Trophoblast cell (in vitro differentiated cells and primary cell): Measurements from ENCODE around the gene DMP1. TPM values are rescaled to one million over a fixed set of nuclear protein-coding genes. Genes with fewer than 3 reads are reported as not detected.

Experiments used
- DNase-seq, 2 donors: peaks; one replicate each; pipeline ENCODE4 v3.0.0-alpha.2; 2016
- H2AFZ ChIP-seq: 2 replicates; pipeline ENCODE4 v1.6.1; 2013; ENCODE audit warnings: low read length, moderate library complexity, mild to moderate bottlenecking; ENCODE audit not compliant: insufficient read depth, poor library complexity
- H2AK5ac ChIP-seq: 2 replicates; pipeline ENCODE4 v1.6.1; 2013; ENCODE audit warnings: mild to moderate bottlenecking, low read length
- H2BK120ac ChIP-seq: 2 replicates; pipeline ENCODE4 v1.6.1; 2013; ENCODE audit warnings: low read length, mild to moderate bottlenecking, moderate library complexity; ENCODE audit not compliant: insufficient read depth, poor library complexity
- H2BK12ac ChIP-seq: 2 replicates; pipeline ENCODE4 v1.6.1; 2013; ENCODE audit warnings: mild to moderate bottlenecking, low read length, moderate library complexity
- H2BK5ac ChIP-seq: 2 replicates; pipeline ENCODE4 v1.6.1; 2013; ENCODE audit warnings: low read length, low read depth, moderate library complexity, mild to moderate bottlenecking; ENCODE audit not compliant: poor library complexity
- H3K14ac ChIP-seq: 2 replicates; pipeline ENCODE4 v1.6.1; 2013; ENCODE audit warnings: mild to moderate bottlenecking, low read length
- H3K18ac ChIP-seq: 2 replicates; pipeline ENCODE4 v1.6.1; 2013; ENCODE audit warnings: mild to moderate bottlenecking, low read length
- H3K23ac ChIP-seq: 2 replicates; pipeline ENCODE4 v1.6.1; 2013; ENCODE audit warnings: low read length
- H3K27ac ChIP-seq: 2 replicates; pipeline ENCODE4 v1.5.1; 2013; ENCODE audit warnings: low read depth, mild to moderate bottlenecking, inconsistent platforms, low read length, moderate library complexity
- H3K27me3 ChIP-seq: 2 replicates; pipeline ENCODE4 v1.6.1; 2013; ENCODE audit warnings: inconsistent platforms, mild to moderate bottlenecking, low read length, moderate library complexity; ENCODE audit not compliant: insufficient read depth
- H3K36me3 ChIP-seq, 2 experiments: 1 replicate in 1 of 2; 2 replicates in 1 of 2; pipeline ENCODE4 v1.6.1; 2013; ENCODE audit warnings: low read length in 2 of 2, mild to moderate bottlenecking in 2 of 2, moderate library complexity in 1 of 2; ENCODE audit not compliant: insufficient read depth in 2 of 2, control insufficient read depth in 1 of 2
- H3K4ac ChIP-seq: 2 replicates; pipeline ENCODE4 v1.6.1; 2013; ENCODE audit warnings: low read depth, mild to moderate bottlenecking, low read length, moderate library complexity
- H3K4me1 ChIP-seq, 2 experiments: 1 replicate in 1 of 2; 2 replicates in 1 of 2; pipeline ENCODE4 v1.6.1; 2013; ENCODE audit warnings: low read length in 2 of 2, mild to moderate bottlenecking in 2 of 2, moderate library complexity in 1 of 2; ENCODE audit not compliant: insufficient read depth in 2 of 2, control insufficient read depth in 1 of 2
- H3K4me2 ChIP-seq: 2 replicates; pipeline ENCODE4 v1.6.1; 2013; ENCODE audit warnings: inconsistent platforms, mild to moderate bottlenecking, low read length, moderate library complexity
- H3K4me3 ChIP-seq: 2 replicates; pipeline ENCODE4 v1.5.1; 2013; ENCODE audit warnings: mild to moderate bottlenecking, low read depth, low read length, inconsistent platforms
- H3K79me1 ChIP-seq: one replicate; pipeline ENCODE4 v1.6.1; 2013; ENCODE audit warnings: low read length
- H3K79me2 ChIP-seq: 2 replicates; pipeline ENCODE4 v1.6.1; 2013; ENCODE audit warnings: low read length, mild to moderate bottlenecking; ENCODE audit not compliant: control insufficient read depth, insufficient read depth, poor library complexity
- H3K9ac ChIP-seq: 2 replicates; pipeline ENCODE4 v1.6.1; 2013; ENCODE audit warnings: mild to moderate bottlenecking, low read length
- H3K9me3 ChIP-seq: 2 replicates; pipeline ENCODE4 v1.6.1; 2013; ENCODE audit warnings: low read depth, mild to moderate bottlenecking, control low read depth, inconsistent platforms, low read length; ENCODE audit not compliant: insufficient read depth
- H4K12ac ChIP-seq: 2 replicates; pipeline ENCODE4 v1.6.1; 2013; ENCODE audit warnings: low read depth, mild to moderate bottlenecking, low read length, moderate library complexity
- H4K8ac ChIP-seq: 2 replicates; pipeline ENCODE4 v1.6.1; 2013; ENCODE audit warnings: low read depth, mild to moderate bottlenecking, low read length, moderate library complexity
- H4K91ac ChIP-seq: one replicate; pipeline ENCODE4 v1.6.1; 2013; ENCODE audit warnings: low read depth, mild to moderate bottlenecking, low read length, moderate library complexity
- WGBS: extraction: QIAGEN DNeasy Blood & Tissue Kit; methylation state at CpG from one replicate; pipeline ENCODE4 v1.1.7; 2013; ENCODE audit warnings: missing lambda C conversion rate; ENCODE audit not compliant: insufficient read length, insufficient coverage; ENCODE audit errors: extremely low coverage; 5-methylcytosine and 5-hydroxymethylcytosine counted together
- polyA plus RNA-seq: library from polyadenylated mRNA; stranded (reverse); fragments of 200-250 nt; gene quantifications from 2 replicates; pipeline ENCODE4 v1.2.3, GENCODE V29; 2013

Gene DMP1, protein sequence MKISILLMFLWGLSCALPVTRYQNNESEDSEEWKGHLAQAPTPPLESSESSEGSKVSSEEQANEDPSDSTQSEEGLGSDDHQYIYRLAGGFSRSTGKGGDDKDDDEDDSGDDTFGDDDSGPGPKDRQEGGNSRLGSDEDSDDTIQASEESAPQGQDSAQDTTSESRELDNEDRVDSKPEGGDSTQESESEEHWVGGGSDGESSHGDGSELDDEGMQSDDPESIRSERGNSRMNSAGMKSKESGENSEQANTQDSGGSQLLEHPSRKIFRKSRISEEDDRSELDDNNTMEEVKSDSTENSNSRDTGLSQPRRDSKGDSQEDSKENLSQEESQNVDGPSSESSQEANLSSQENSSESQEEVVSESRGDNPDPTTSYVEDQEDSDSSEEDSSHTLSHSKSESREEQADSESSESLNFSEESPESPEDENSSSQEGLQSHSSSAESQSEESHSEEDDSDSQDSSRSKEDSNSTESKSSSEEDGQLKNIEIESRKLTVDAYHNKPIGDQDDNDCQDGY
- polyA plus RNA-seq: 0.03 TPM in 1 of 2 replicates, not detected in the other

DNA sequence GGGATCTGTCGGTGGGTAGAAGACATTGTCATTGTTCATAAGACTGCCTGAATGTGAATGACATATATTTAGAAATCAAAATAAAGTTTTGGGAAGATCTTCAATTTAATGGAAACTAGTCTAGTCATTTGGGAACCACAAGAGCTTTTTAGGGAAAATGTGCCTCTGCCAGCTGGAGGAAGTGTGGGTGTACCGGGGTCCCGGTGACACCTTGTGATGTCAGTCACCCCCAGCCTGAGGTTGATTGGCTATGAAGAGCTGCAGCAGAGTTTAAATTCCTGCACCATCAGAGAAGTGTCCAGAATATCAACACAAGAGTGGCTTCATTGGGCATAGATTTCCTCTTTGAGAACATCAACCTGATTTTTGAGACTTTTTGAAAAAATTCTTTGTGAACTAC, at the start of gene DMP1:
TSS of gene DMP1 (plus strand) at position 301 of the 400 bp plus-strand sequence. CDS start 6,213 bp downstream, outside the sequence.
- no peak within 1 kb of the TSS for H2BK120ac ChIP-seq
- H3K36me3 ChIP-seq: no peaks in the 10 kb centered on the region
- H3K79me2 ChIP-seq: no peaks in the 10 kb centered on the region
- no peak within 1 kb of the TSS for H3K4ac ChIP-seq
- no peak within 1 kb of the TSS for H4K91ac ChIP-seq
- H2AFZ ChIP-seq: no peak within 1 kb of the TSS
- H3K9me3 ChIP-seq: no peaks in the 10 kb centered on the region
- H2AK5ac ChIP-seq: no peak within 1 kb of the TSS
- no peak within 1 kb of the TSS for H3K18ac ChIP-seq
- no peak within 1 kb of the TSS for H3K4me2 ChIP-seq
- no peaks in the 10 kb centered on the region for H3K27me3 ChIP-seq
- no peak within 1 kb of the TSS for H4K12ac ChIP-seq
- H3K23ac ChIP-seq: no peak within 1 kb of the TSS
- no peak within 1 kb of the TSS for H4K8ac ChIP-seq
- H3K79me1 ChIP-seq: no peaks in the 10 kb centered on the region
- DNase-seq: no peak
- no peak within 1 kb of the TSS for H3K27ac ChIP-seq
- H3K9ac ChIP-seq: no peak within 1 kb of the TSS
- H2BK12ac ChIP-seq: no peak within 1 kb of the TSS
- no peak within 1 kb of the TSS for H3K14ac ChIP-seq
- H2BK5ac ChIP-seq: no peak within 1 kb of the TSS
- H3K4me3 ChIP-seq: no peak within 1 kb of the TSS
- no peaks in the 10 kb centered on the region for H3K4me1 ChIP-seq
- no CpG with 5 or more reads among the region's 3 CpGs for WGBS

DNA sequence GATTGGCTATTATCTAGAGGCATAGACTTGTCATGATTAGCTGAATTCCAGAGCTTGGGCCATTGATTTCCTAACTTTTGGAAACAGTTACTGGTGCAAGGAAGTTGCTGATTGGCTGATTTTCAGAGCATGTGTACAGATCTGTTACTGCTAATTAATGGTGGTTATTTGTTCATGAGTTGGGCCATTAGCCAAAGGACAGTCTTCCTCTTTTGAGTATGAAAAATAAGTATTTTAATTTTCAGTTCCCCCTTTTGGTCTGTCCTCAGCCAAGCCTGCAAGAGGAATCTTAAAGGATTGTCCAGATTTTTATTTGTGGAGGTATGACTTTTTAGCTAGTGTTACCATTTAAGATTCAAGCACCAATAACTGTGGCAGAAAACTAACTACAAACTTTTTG, 48.7 kb upstream of the DMP1 start:
- no peak for DNase-seq
- no peak overlapping the region for H3K18ac ChIP-seq
- H3K4ac ChIP-seq: no peak overlapping the region
- no peaks in the 10 kb centered on the region for H3K4me1 ChIP-seq
- no peak overlapping the region for H2BK5ac ChIP-seq
- no peak overlapping the region for H2AFZ ChIP-seq
- H3K4me3 ChIP-seq: no peak overlapping the region
- H3K9ac ChIP-seq: no peak overlapping the region
- H2AK5ac ChIP-seq: no peak overlapping the region
- no peak overlapping the region for H4K8ac ChIP-seq
- no peaks in the 10 kb centered on the region for H3K9me3 ChIP-seq
- H3K23ac ChIP-seq: no peak overlapping the region
- H2BK12ac ChIP-seq: no peak overlapping the region
- H2BK120ac ChIP-seq: no peak overlapping the region
- no peak overlapping the region for H3K14ac ChIP-seq
- no peak overlapping the region for H4K12ac ChIP-seq
- H3K27me3 ChIP-seq: no peaks in the 10 kb centered on the region
- no peaks in the 10 kb centered on the region for H3K36me3 ChIP-seq
- no peak overlapping the region for H4K91ac ChIP-seq
- no peaks in the 10 kb centered on the region for H3K79me1 ChIP-seq
- no peaks in the 10 kb centered on the region for H3K79me2 ChIP-seq
- no peak overlapping the region for H3K27ac ChIP-seq
- no peak overlapping the region for H3K4me2 ChIP-seq

DNA sequence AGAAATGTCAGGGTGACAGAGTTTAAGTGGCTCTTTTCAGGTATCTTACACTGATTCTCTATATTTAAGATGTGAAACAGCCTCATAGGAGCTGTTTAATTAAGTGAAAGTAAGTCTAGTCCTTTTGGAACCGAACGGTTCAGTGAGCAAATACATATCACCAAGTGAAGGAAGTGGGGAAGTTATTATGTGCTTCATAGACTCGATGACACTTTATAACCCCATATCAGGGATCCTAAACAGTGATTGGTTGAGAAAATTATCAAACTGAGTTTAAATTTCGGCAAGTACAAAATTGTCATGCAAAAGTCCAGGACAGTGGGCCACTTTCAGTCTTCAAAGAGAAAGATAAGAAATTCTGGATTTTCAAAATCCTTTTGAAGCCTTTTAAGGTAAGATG, 41.9 kb upstream of the DMP1 start, which contains the start of gene DSPP:
TSS of gene DSPP (plus strand) at position 301 of the 400 bp plus-strand sequence. CDS start 2,380 bp downstream, outside the sequence.
- Histone ChIP-seq H3K79me2 (no peaks in the 10 kb centered on the region), H3K79me1 (no peaks in the 10 kb centered on the region), H2AK5ac (no peak within 1 kb of the TSS), H3K4me2 (no peak within 1 kb of the TSS), H3K23ac (no peak within 1 kb of the TSS), H3K4ac (no peak within 1 kb of the TSS), H3K18ac (no peak within 1 kb of the TSS), H3K27me3 (no peaks in the 10 kb centered on the region), H3K9ac (no peak within 1 kb of the TSS), H3K27ac (no peak within 1 kb of the TSS), H3K4me1 (no peaks in the 10 kb centered on the region), H3K4me3 (no peak within 1 kb of the TSS), H2BK5ac (no peak within 1 kb of the TSS), H4K91ac (no peak within 1 kb of the TSS), H2BK120ac (no peak within 1 kb of the TSS), H4K12ac (no peak within 1 kb of the TSS), H3K14ac (no peak within 1 kb of the TSS), H3K9me3 (no peaks in the 10 kb centered on the region), H2BK12ac (no peak within 1 kb of the TSS), H3K36me3 (no peaks in the 10 kb centered on the region), H4K8ac (no peak within 1 kb of the TSS), H2AFZ (no peak within 1 kb of the TSS)
- WGBS: no CpG with 5 or more reads among the region's 4 CpGs
- DNase-seq: no peak

DNA sequence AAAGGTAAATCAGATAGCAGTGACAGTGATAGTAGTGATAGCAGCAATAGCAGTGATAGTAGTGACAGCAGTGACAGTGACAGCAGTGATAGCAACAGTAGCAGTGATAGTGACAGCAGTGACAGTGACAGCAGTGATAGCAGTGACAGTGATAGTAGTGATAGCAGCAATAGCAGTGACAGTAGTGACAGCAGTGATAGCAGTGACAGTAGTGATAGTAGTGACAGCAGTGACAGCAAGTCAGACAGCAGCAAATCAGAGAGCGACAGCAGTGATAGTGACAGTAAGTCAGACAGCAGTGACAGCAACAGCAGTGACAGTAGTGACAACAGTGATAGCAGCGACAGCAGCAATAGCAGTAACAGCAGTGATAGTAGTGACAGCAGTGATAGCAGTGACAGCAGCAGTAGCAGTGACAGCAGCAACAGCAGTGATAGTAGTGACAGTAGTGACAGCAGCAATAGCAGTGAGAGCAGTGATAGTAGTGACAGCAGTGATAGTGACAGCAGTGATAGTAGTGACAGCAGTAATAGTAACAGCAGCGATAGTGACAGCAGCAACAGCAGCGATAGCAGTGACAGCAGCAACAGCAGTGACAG, 35.7 kb upstream of the DMP1 start:
- Histone ChIP-seq H3K18ac (no peak overlapping the region), H3K79me1 (no peaks in the 10 kb centered on the region), H4K91ac (no peak overlapping the region), H4K8ac (no peak overlapping the region), H3K14ac (no peak overlapping the region), H3K4me3 (no peak overlapping the region), H3K27ac (no peak overlapping the region), H4K12ac (no peak overlapping the region), H3K9me3 (peaks cover 14% of the 10 kb centered on the region), H2AK5ac (no peak overlapping the region), H3K4ac (no peak overlapping the region), H2BK120ac (no peak overlapping the region), H3K4me1 (no peaks in the 10 kb centered on the region), H3K36me3 (no peaks in the 10 kb centered on the region), H3K4me2 (no peak overlapping the region), H3K23ac (no peak overlapping the region), H3K27me3 (no peaks in the 10 kb centered on the region), H2BK12ac (no peak overlapping the region), H3K9ac (no peak overlapping the region), H3K79me2 (no peaks in the 10 kb centered on the region), H2AFZ (no peak overlapping the region), H2BK5ac (no peak overlapping the region)
- no CpG with 5 or more reads among the region's 4 CpGs for WGBS
- no peak for DNase-seq
